NOMO-1 treated with dmso at 0.1 percent for 144 hours (cell line): ENCODE measurements around the gene LCT.
"Not testable (repeated sequence)": the region's sequence is repeated elsewhere in the genome, so short reads cannot be mapped to it uniquely, and the experiment has no call there.

Source experiments
- DNase-seq: peaks from one replicate; lab custom pipeline; 2025; ENCODE audit not compliant: unreplicated experiment; lab: John Stamatoyannopoulos, UW

The LCT gene

GRCh38 chr2:135798275-135798705 lies 38.7 kb downstream of the LCT start:
- DNase-seq, result no peak

- DNase-seq, result peak; percentile 44
Observed at GRCh38 chr2:135797497-135798274, 39.3 kb downstream of the LCT start.

GRCh38 chr2:135796606-135797005 lies 40.4 kb downstream of the LCT start:
- DNase-seq, result no peak

GRCh38 chr2:135795641-135796040 lies 41.3 kb downstream of the LCT start:
- DNase-seq, result not testable (repeated sequence)

GRCh38 chr2:135792401-135793150 lies 44.4 kb downstream of the LCT start:
- no peak for DNase-seq

- no peak for DNase-seq
Observed at GRCh38 chr2:135791418-135792190, 45.4 kb downstream of the LCT start.

- DNase-seq, result no peak
Observed at GRCh38 chr2:135790423-135790822, 46.6 kb downstream of the LCT start.

GRCh38 chr2:135786823-135787222 lies 50.2 kb downstream of the LCT start:
- DNase-seq, result no peak

- DNase-seq, result no peak
Observed at GRCh38 chr2:135785032-135785431, 52.0 kb downstream of the LCT start.

GRCh38 chr2:135783439-135783838 lies 53.5 kb downstream of the LCT start:
- DNase-seq, result no peak

- DNase-seq, result no peak
Observed at GRCh38 chr2:135782231-135782630, 54.8 kb downstream of the LCT start.

- no peak for DNase-seq
Observed at GRCh38 chr2:135776367-135776766, 60.6 kb downstream of the LCT start.

GRCh38 chr2:135775420-135775819 lies 61.6 kb downstream of the LCT start:
- no peak for DNase-seq

- no peak for DNase-seq
Observed at GRCh38 chr2:135773917-135774316, 63.1 kb downstream of the LCT start.

GRCh38 chr2:135773319-135773718 lies 63.7 kb downstream of the LCT start:
- DNase-seq, result no peak

GRCh38 chr2:135768863-135769262 lies 68.1 kb downstream of the LCT start:
- DNase-seq, result no peak

GRCh38 chr2:135762530-135762929 lies 74.5 kb downstream of the LCT start:
- DNase-seq, result no peak

- DNase-seq, result no peak
Observed at GRCh38 chr2:135762022-135762421, 75.0 kb downstream of the LCT start.

GRCh38 chr2:135756692-135757091 lies 80.3 kb downstream of the LCT start:
- DNase-seq, result no peak

GRCh38 chr2:135755573-135755972 lies 81.4 kb downstream of the LCT start:
- no peak for DNase-seq

GRCh38 chr2:135745545-135745944 lies 91.4 kb downstream of the LCT start:
- DNase-seq, result no peak
